A673 (cell line): ENCODE data around the gene C4A.

ENCODE experiments used
- EZH2 ChIP-seq: fragments of 200-600 bp; sonication (generic); IDR thresholded peaks from 2 replicates; pipeline ENCODE4 v1.6.1; 2017; ENCODE audit warnings: borderline replicate concordance, low read depth, mild to moderate bottlenecking, mixed read lengths, antibody characterized with exemption, low read length; ENCODE audit not compliant: poor library complexity, severe bottlenecking
- TF ChIP-seq, protein P1 (sequence below): fragments of 300-800, 200-600 bp; sonication (generic); conservative IDR thresholded peaks from 2 replicates; pipeline ENCODE4 v1.5.1; 2017; ENCODE audit warnings: low read depth, mild to moderate bottlenecking, antibody characterized with exemption, low read length, moderate library complexity, mixed read lengths

DNA sequence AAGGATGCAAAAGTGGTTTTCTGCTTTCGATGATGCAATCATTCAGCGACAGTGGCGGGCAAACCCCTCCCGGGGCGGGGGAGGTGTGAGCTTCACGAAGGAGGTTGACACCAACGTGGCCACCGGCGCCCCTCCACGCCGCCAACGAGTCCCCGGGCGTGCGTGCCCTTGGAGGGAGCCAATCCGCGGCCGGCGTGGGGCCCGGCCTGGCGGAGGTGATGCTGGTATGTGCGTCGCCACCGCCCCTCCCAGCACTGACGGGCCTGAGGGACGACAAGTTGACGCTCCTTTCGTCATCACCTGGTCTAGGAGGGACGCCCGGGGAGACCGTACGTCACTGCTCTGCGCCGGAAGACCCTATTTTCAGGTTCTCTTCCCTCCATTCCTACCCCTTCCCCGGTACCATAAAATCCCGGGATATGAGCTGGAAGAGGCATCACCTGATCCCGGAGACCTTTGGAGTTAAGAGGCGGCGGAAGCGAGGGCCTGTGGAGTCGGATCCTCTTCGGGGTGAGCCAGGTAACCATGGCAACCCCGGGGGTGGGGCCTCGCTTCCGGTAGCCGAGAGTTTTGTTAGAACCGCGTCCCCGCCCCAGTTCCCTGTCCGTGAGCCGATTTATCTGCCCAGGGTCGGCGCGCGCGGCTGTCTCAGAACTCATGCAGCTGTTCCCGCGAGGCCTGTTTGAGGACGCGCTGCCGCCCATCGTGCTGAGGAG lies 9.7 kb upstream of the C4A start, which contains the start of gene DXO:
- TF ChIP-seq, protein P1, sequence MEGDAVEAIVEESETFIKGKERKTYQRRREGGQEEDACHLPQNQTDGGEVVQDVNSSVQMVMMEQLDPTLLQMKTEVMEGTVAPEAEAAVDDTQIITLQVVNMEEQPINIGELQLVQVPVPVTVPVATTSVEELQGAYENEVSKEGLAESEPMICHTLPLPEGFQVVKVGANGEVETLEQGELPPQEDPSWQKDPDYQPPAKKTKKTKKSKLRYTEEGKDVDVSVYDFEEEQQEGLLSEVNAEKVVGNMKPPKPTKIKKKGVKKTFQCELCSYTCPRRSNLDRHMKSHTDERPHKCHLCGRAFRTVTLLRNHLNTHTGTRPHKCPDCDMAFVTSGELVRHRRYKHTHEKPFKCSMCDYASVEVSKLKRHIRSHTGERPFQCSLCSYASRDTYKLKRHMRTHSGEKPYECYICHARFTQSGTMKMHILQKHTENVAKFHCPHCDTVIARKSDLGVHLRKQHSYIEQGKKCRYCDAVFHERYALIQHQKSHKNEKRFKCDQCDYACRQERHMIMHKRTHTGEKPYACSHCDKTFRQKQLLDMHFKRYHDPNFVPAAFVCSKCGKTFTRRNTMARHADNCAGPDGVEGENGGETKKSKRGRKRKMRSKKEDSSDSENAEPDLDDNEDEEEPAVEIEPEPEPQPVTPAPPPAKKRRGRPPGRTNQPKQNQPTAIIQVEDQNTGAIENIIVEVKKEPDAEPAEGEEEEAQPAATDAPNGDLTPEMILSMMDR: no peak
- TF ChIP-seq EZH2: no peak
